K562 (cell line): ENCODE measurements around the gene ERLIN1. TPM values are rescaled to one million over a fixed set of nuclear protein-coding genes. Genes with fewer than 3 reads are reported as not detected.
A peak's percentile ranks its signal among the peaks of the same experiment; 100 is the strongest.

Source experiments
- ATAC-seq: fragments of 200-7000 bp; cut with Tn5 transposase; 3 replicates; pipeline ENCODE4 v1.9.1; 2020; ENCODE audit warnings: moderate library complexity
- BruUV-seq: library from RNA; stranded (reverse); fragments of 400-500 nt; replicated peaks from 2 replicates; lab custom pipeline; 2021; lab: Mats Ljungman, UMichigan
- CTCF ChIA-PET: fragments of 300-600 bp; formaldehyde crosslinking; extraction: SDS; loops from one replicate; lab custom pipeline; 2021; ENCODE audit warnings: low intra/inter-chr PET ratio; lab: Yijun Ruan, JAX
- POLR2A ChIA-PET: fragments of 300-600, 350-650 bp; sonication (Branson Sonifier 250); formaldehyde crosslinking; extraction: SDS; loops from one replicate; lab custom pipeline; 2021; ENCODE audit warnings: antibody characterized with exemption, inconsistent platforms; lab: Yijun Ruan, JAX
- DNase-seq, 4 experiments: peaks; one replicate each; pipeline versions ENCODE4 v3.0.0 to v3.0.0-alpha.2; 2011 to 2018; ENCODE audit warnings: low spot score in 3 of 4, mixed read lengths in 3 of 4; ENCODE audit errors: extremely low read depth in 1 of 4
- FAIRE-seq: peaks from 2 replicates; lab custom pipeline; 2011; peaks lifted over from hg19 to GRCh38; lab: Jason Lieb, UNC
- H2AFZ ChIP-seq: 2 replicates; pipeline ENCODE4 v1.6.0; 2011; ENCODE audit warnings: low read depth, low read length, control low read depth, inconsistent platforms
- H3K27ac ChIP-seq: fragments of 200-600 bp; 3 replicates; pipeline ENCODE4 v1.8.0; 2011; ENCODE audit warnings: low read depth, mild to moderate bottlenecking, control low read depth, inconsistent platforms, low read length, moderate library complexity, mixed read lengths; ENCODE audit errors: extremely low read depth
- H3K27me3 ChIP-seq, 2 experiments: fragments of 300-600 bp in 1 of 2; 2 replicates in 1 of 2; 3 replicates in 1 of 2; pipeline versions ENCODE4 v1.6.0 to v1.8.0; 2011; ENCODE audit warnings: inconsistent platforms in 2 of 2, low read length in 2 of 2, mild to moderate bottlenecking in 1 of 2, mixed read lengths in 1 of 2, moderate library complexity in 1 of 2; ENCODE audit not compliant: control insufficient read depth in 2 of 2, insufficient read depth in 2 of 2
- H3K36me3 ChIP-seq: fragments of 300-600 bp; 3 replicates; pipeline ENCODE4 v1.8.0; 2011; ENCODE audit warnings: mild to moderate bottlenecking, low read length, inconsistent platforms; ENCODE audit not compliant: control insufficient read depth, insufficient read depth
- H3K4me1 ChIP-seq, 2 experiments: fragments of 200-600 bp in 1 of 2; replicated peaks in 1 of 2; 2 replicates in 1 of 2; 3 replicates in 1 of 2; pipeline versions ENCODE4 v1.5.1 to v1.8.0; 2011; ENCODE audit warnings: inconsistent platforms in 2 of 2, low read length in 2 of 2, mild to moderate bottlenecking in 1 of 2, mixed read lengths in 1 of 2, moderate library complexity in 1 of 2; ENCODE audit not compliant: control insufficient read depth in 2 of 2, insufficient read depth in 2 of 2
- H3K4me2 ChIP-seq: 2 replicates; pipeline ENCODE4 v1.6.1; 2011; ENCODE audit warnings: low read length, control low read depth, inconsistent platforms, mixed read lengths; ENCODE audit not compliant: insufficient read depth
- H3K4me3 ChIP-seq: fragments of 200-600 bp; sonication (generic), shearing (Covaris generic); 2 replicates; pipeline ENCODE4 v1.5.1; 2016; ENCODE audit warnings: control low read depth, inconsistent platforms
- H3K79me2 ChIP-seq: fragments of 200-600 bp; 3 replicates; pipeline ENCODE4 v1.8.0; 2011; ENCODE audit warnings: low read length, inconsistent platforms; ENCODE audit not compliant: control insufficient read depth, insufficient read depth
- H3K9ac ChIP-seq, 2 experiments: 2 replicates each; pipeline versions ENCODE4 v1.6.0 to v1.6.1; 2011; ENCODE audit warnings: low read depth in 2 of 2, low read length in 2 of 2, control low read depth in 1 of 2, inconsistent platforms in 1 of 2, mild to moderate bottlenecking in 1 of 2, mixed read lengths in 1 of 2; ENCODE audit not compliant: insufficient read depth in 1 of 2
- H3K9me1 ChIP-seq: one replicate; pipeline ENCODE4 v1.6.0; 2011; ENCODE audit warnings: inconsistent platforms, mild to moderate bottlenecking, low read length, moderate library complexity; ENCODE audit not compliant: control insufficient read depth, insufficient read depth
- H3K9me3 ChIP-seq: replicated peaks from 2 replicates; pipeline ENCODE4 v1.5.1; 2011; ENCODE audit warnings: low read depth, low read length, inconsistent platforms; ENCODE audit not compliant: control insufficient read depth, insufficient read depth
- H4K20me1 ChIP-seq: replicated peaks from 2 replicates; pipeline ENCODE4 v1.6.1; 2011; ENCODE audit warnings: low read length, inconsistent platforms, mixed read lengths; ENCODE audit not compliant: control insufficient read depth, insufficient read depth
- CBX2 ChIP-seq: fragments of 200-600 bp; sonication (generic); IDR thresholded peaks from one replicate; pipeline ENCODE4 v1.6.1; 2012; ENCODE audit warnings: mild to moderate bottlenecking, low read length, inconsistent platforms; ENCODE audit not compliant: insufficient read depth, poor library complexity, severe bottlenecking
- CEBPB ChIP-seq: fragments of 450-650 bp; IDR thresholded peaks from 2 replicates; pipeline ENCODE4 v1.6.1; 2016; ENCODE audit warnings: missing genetic modification characterization, missing compliant biosample characterization
- GABPB2 ChIP-seq: fragments of 250-450 bp; sonication (Bioruptor Pico); conservative IDR thresholded peaks from 2 replicates; pipeline ENCODE4 v1.5.1; 2021; ENCODE audit warnings: mild to moderate bottlenecking
- KAT8 ChIP-seq: fragments of 450-650 bp; IDR thresholded peaks from 2 replicates; pipeline ENCODE4 v1.6.1; 2016; ENCODE audit warnings: low read depth, mild to moderate bottlenecking
- MAFG ChIP-seq: fragments of 450-650 bp; conservative IDR thresholded peaks from 2 replicates; pipeline ENCODE4 v1.6.1; 2016; ENCODE audit warnings: missing genetic modification characterization, missing compliant biosample characterization
- MCM7 ChIP-seq, 2 experiments: fragments of 450-650 bp; IDR thresholded peaks; 2 replicates each; pipeline ENCODE4 v1.6.1; 2016 to 2018
- MED1 ChIP-seq: sonication (generic); formaldehyde crosslinking; IDR thresholded peaks from 2 replicates; pipeline ENCODE4 v1.8.1; 2023; ENCODE audit warnings: missing genetic modification reagents, borderline replicate concordance
- SNIP1 ChIP-seq: fragments of 450-650 bp; IDR thresholded peaks from 2 replicates; pipeline ENCODE4 v1.7.1; 2017; ENCODE audit warnings: low read depth, mild to moderate bottlenecking
- SREBF1 ChIP-seq: fragments of 150-350 bp; IDR thresholded peaks from 2 replicates; pipeline ENCODE4 v1.6.1; 2014; ENCODE audit warnings: antibody characterized with exemption, low read depth, low read length, borderline replicate concordance
- SUPT5H ChIP-seq: fragments of 450-650 bp; IDR thresholded peaks from 2 replicates; pipeline ENCODE4 v1.6.1; 2016
- ZNF133 ChIP-seq: fragments of 250-450 bp; sonication (Bioruptor Pico); IDR thresholded peaks from 2 replicates; pipeline ENCODE4 v1.4.0; 2020; ENCODE audit warnings: mild to moderate bottlenecking
- ZNF274 ChIP-seq: IDR thresholded peaks from 2 replicates; pipeline ENCODE4 v1.6.1; 2011; ENCODE audit warnings: low read depth, mild to moderate bottlenecking, low read length, moderate library complexity, borderline replicate concordance
- ZNF766 ChIP-seq: fragments of 200-800 bp; sonication (Bioruptor generic); conservative IDR thresholded peaks from 2 replicates; pipeline ENCODE4 v1.6.1; 2016; ENCODE audit warnings: missing genetic modification characterization, missing compliant biosample characterization
- WGBS: fragments of 100-300 bp; shearing (Covaris generic); methylation state at CpG from one replicate; pipeline ENCODE4 v1.1.6; 2016; ENCODE audit warnings: low coverage, mixed read lengths; ENCODE audit not compliant: insufficient coverage; ENCODE audit errors: missing lambda C conversion rate; 5-methylcytosine and 5-hydroxymethylcytosine counted together
- in situ Hi-C: fragments of 300-500 bp; cut with MboI; formaldehyde crosslinking; loops from 4 replicates; pipeline ENCODE4 v1.15.0; 2018; ENCODE audit warnings: inconsistent platforms, mixed read lengths
- intact Hi-C: fragments of 100-400 bp; cut with micrococcal nuclease; formaldehyde crosslinking; loops from 2 replicates; pipeline ENCODE4 v1.14.2; 2022
- polyA plus RNA-seq, 8 experiments: library from polyadenylated mRNA; depleted of rRNA in 4 of 8; stranded (reverse) in 5 of 8; unstranded in 3 of 8; fragments of >200 nt; fragmentation: Nextera tagmentation in 2 of 8; fragmentation: Illumina TruSeq in 1 of 8; extraction: Ambion mirVana in 2 of 8; extraction: Trizol in 1 of 8; gene quantifications; 2 replicates each; pipeline versions ENCODE4 v1.2.1 to v1.2.3, GENCODE V29; 2011 to 2014; ENCODE audit warnings: inconsistent platforms in 1 of 8, missing spikeins in 1 of 8
- total RNA-seq, 7 experiments: library from RNA; depleted of rRNA in 6 of 7; stranded (reverse); fragments of >200 nt in 6 of 7; fragmentation: Illumina TruSeq in 2 of 7; extraction: Trizol in 2 of 7; gene quantifications; 2 replicates each; pipeline versions ENCODE4 v1.2.1 to v1.2.3, GENCODE V29; 2011 to 2021; ENCODE audit warnings: low replicate concordance in 1 of 7
- TF ChIP-seq, protein P1 (sequence below): fragments of 450-650 bp; IDR thresholded peaks from 2 replicates; pipeline ENCODE4 v1.7.1; 2018; ENCODE audit warnings: mild to moderate bottlenecking, low read depth; ENCODE audit not compliant: partially characterized antibody

Gene ERLIN1
- total and polyA plus RNA-seq, 9 of the 15 experiments (the other 6 are each of a cell fraction or from before 2014, with no cell fraction given): 9.8 to 26.8 (median 15.5) TPM

DNA sequence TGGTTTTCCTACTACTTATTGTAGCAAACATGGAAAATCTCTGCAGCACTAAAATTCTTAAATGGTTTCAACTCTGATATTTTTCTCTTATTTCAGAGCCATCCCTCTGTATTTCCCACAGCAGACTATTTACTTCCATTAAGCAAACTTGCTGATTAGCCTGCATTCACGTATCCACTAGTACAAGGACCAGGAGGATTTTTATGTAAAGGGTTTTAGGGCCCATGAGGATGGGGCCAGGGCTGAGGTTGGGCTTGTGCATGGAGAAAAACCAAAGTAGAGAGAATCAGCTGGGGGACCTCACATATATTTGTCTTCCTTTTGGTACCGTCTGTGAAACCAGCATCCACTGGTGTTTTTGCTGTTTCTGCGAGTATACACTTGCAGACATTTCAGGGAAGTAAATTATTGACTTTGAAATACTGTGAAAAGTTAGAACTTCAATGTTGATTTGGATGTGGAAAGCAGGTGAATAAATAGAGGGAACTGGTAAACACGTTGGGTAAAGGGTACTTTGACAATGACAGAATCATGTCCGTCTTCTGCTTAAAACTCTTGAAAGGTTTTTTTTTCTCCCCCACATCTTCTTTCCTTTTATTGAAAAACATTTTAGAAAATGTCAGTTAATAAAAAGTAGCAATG lies 44.3 kb downstream of the ERLIN1 start:
- in situ Hi-C loops (no loop called here), intact Hi-C loops (no loop called here)
- no peaks in the 10 kb centered on the region for H3K36me3 ChIP-seq
- peaks cover 3 to 18% of the 10 kb centered on the region in 2 experiments; a peak in 3 of 5 replicates for H3K27me3 ChIP-seq
- ChIA-PET POLR2A (no interaction called here), CTCF (no interaction called here)
- no peak overlapping the region for H3K27ac ChIP-seq
- H3K9me3 ChIP-seq: no peaks in the 10 kb centered on the region
- H3K9ac ChIP-seq: no peak overlapping the region
- H3K4me2 ChIP-seq: no peak overlapping the region
- no peaks in the 10 kb centered on the region for H3K4me1 ChIP-seq
- ATAC-seq (no peak), DNase-seq (no peak), FAIRE-seq (no peak)
- BruUV-seq: no TSS peak
- no peaks in the 10 kb centered on the region for H3K79me2 ChIP-seq
- no peak overlapping the region for H2AFZ ChIP-seq
- no peaks in the 10 kb centered on the region for H4K20me1 ChIP-seq
- no peak overlapping the region for H3K4me3 ChIP-seq
- TF ChIP-seq ZNF766 (CRISPR knock-in tag): no peak
- peak; percentile 61 for TF ChIP-seq CBX2
- TF ChIP-seq, all 486 proteins: peak for 1
- WGBS: 0% methylated on average over 5 of the region's 5 CpGs
- H3K9me1 ChIP-seq: no peaks in the 10 kb centered on the region

- DNase-seq: no peak
- H3K79me2 ChIP-seq: no peaks in the 10 kb centered on the region
- H2AFZ ChIP-seq: no peak overlapping the region
- no peaks in the 10 kb centered on the region for H3K36me3 ChIP-seq
- no peak for TF ChIP-seq KAT8
- no peak for TF ChIP-seq MAFG (tag)
- no peak for TF ChIP-seq CEBPB (tag)
- no peak for TF ChIP-seq ZNF133 (CRISPR knock-in tag)
- no peak for TF ChIP-seq SUPT5H
- TF ChIP-seq SREBF1: no peak
- TF ChIP-seq GABPB2 (CRISPR knock-in tag): no peak
- TF ChIP-seq MCM7 (IDR thresholded peaks at IDR 0.05): no peak
- no peak for TF ChIP-seq SNIP1
- TF ChIP-seq MED1 (CRISPR knock-in tag): no peak
- TF ChIP-seq ZNF274: no peak
- TF ChIP-seq, protein P1, sequence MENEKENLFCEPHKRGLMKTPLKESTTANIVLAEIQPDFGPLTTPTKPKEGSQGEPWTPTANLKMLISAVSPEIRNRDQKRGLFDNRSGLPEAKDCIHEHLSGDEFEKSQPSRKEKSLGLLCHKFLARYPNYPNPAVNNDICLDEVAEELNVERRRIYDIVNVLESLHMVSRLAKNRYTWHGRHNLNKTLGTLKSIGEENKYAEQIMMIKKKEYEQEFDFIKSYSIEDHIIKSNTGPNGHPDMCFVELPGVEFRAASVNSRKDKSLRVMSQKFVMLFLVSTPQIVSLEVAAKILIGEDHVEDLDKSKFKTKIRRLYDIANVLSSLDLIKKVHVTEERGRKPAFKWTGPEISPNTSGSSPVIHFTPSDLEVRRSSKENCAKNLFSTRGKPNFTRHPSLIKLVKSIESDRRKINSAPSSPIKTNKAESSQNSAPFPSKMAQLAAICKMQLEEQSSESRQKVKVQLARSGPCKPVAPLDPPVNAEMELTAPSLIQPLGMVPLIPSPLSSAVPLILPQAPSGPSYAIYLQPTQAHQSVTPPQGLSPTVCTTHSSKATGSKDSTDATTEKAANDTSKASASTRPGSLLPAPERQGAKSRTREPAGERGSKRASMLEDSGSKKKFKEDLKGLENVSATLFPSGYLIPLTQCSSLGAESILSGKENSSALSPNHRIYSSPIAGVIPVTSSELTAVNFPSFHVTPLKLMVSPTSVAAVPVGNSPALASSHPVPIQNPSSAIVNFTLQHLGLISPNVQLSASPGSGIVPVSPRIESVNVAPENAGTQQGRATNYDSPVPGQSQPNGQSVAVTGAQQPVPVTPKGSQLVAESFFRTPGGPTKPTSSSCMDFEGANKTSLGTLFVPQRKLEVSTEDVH: no peak
- no peak overlapping the region for H3K4me3 ChIP-seq
- ChIA-PET POLR2A (no interaction called here), CTCF (no interaction called here)
- WGBS: 0% methylated on average over 4 of the region's 4 CpGs
- H3K27ac ChIP-seq: no peak overlapping the region
- H3K9me3 ChIP-seq: no peaks in the 10 kb centered on the region
- H3K4me1 ChIP-seq: no peaks in the 10 kb centered on the region
- no TSS peak for BruUV-seq
- no peaks in the 10 kb centered on the region for H3K9me1 ChIP-seq
- H3K4me2 ChIP-seq: no peak overlapping the region
- in situ Hi-C loops (no loop called here), intact Hi-C loops (no loop called here)
- no peak for FAIRE-seq
- peaks cover 3 to 18% of the 10 kb centered on the region in 2 experiments; a peak in 3 of 5 replicates for H3K27me3 ChIP-seq
- no peak overlapping the region for H3K9ac ChIP-seq
- H4K20me1 ChIP-seq: no peaks in the 10 kb centered on the region
- ATAC-seq: no peak
Measured at GRCh38 chr10:100140070-100140469, 45.8 kb downstream of the ERLIN1 start.
